Glutamatergic neuron (in vitro differentiated cells): ENCODE data around the gene TIMP2. TPM values are rescaled to one million over a fixed set of nuclear protein-coding genes. Genes with fewer than 3 reads are reported as not detected.

Experiments used
- DNase-seq: peaks from one replicate; pipeline ENCODE4 v3.0.0; 2022
- H3K27ac Mint-ChIP-seq: one replicate; pipeline ENCODE4 v1.8.0; 2020; ENCODE audit warnings: mild to moderate bottlenecking, mixed read lengths, inconsistent platforms; ENCODE audit not compliant: unreplicated experiment
- H3K27me3 Mint-ChIP-seq: one replicate; pipeline ENCODE4 v1.8.0; 2020; ENCODE audit warnings: mild to moderate bottlenecking, moderate library complexity, mixed read lengths, inconsistent platforms; ENCODE audit not compliant: unreplicated experiment
- H3K36me3 Mint-ChIP-seq: one replicate; pipeline ENCODE4 v1.8.0; 2020; ENCODE audit warnings: mild to moderate bottlenecking, mixed read lengths, inconsistent platforms; ENCODE audit not compliant: unreplicated experiment
- H3K4me1 Mint-ChIP-seq: one replicate; pipeline ENCODE4 v1.8.0; 2020; ENCODE audit warnings: mild to moderate bottlenecking, low read depth, mixed read lengths, inconsistent platforms; ENCODE audit not compliant: unreplicated experiment
- H3K4me3 Mint-ChIP-seq: one replicate; pipeline ENCODE4 v1.8.0; 2020; ENCODE audit warnings: mild to moderate bottlenecking, mixed read lengths, inconsistent platforms; ENCODE audit not compliant: unreplicated experiment
- H3K9me3 Mint-ChIP-seq: one replicate; pipeline ENCODE4 v1.8.0; 2020; ENCODE audit warnings: mild to moderate bottlenecking, moderate library complexity, mixed read lengths, inconsistent platforms; ENCODE audit not compliant: unreplicated experiment
- total RNA-seq: library from RNA; stranded (reverse); fragmentation: NEBNext Ultra II Directional; extraction: Animal tissue kit (Norgen Biotek cat#: 25700); gene quantifications from one replicate; pipeline ENCODE4 v1.2.1, GENCODE V29; 2021; ENCODE audit not compliant: unreplicated experiment
- TF ChIP-seq, protein P1 (sequence below): fragments of 200-600 bp; sonication (generic); IDR thresholded peaks from one replicate; pipeline ENCODE4 v1.5.0; 2021; ENCODE audit not compliant: partially characterized antibody, unreplicated experiment

The TIMP2 gene
- total RNA-seq, 1 donor from 2014 or later, result 121 TPM

DNA sequence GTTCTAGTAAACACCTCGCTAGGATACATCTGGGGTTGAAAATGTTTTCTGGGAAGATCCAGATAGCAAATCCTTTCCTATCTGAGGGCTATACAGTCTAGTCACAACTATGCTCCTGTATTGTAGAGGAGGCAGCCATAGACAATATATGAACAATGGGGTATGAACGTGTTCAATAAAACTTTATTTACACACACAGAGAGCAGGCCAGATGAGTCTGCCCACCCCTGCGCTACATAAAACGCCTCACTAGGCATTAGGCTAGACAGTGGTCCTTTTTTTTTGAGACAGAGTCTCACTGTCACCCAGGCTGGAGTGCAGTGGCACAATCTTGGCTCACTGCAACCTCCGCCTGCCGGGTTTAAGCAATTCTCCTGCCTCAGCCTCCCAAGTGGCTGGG, 95.7 kb downstream of the TIMP2 start:
- Mint-ChIP-seq H3K4me3 (no peak overlapping the region), H3K9me3 (no peaks in the 10 kb centered on the region), H3K4me1 (no peaks in the 10 kb centered on the region), H3K27me3 (peaks cover 5% of the 10 kb centered on the region), H3K27ac (no peak overlapping the region), H3K36me3 (no peaks in the 10 kb centered on the region)
- DNase-seq, result no peak
- TF ChIP-seq, protein P1, sequence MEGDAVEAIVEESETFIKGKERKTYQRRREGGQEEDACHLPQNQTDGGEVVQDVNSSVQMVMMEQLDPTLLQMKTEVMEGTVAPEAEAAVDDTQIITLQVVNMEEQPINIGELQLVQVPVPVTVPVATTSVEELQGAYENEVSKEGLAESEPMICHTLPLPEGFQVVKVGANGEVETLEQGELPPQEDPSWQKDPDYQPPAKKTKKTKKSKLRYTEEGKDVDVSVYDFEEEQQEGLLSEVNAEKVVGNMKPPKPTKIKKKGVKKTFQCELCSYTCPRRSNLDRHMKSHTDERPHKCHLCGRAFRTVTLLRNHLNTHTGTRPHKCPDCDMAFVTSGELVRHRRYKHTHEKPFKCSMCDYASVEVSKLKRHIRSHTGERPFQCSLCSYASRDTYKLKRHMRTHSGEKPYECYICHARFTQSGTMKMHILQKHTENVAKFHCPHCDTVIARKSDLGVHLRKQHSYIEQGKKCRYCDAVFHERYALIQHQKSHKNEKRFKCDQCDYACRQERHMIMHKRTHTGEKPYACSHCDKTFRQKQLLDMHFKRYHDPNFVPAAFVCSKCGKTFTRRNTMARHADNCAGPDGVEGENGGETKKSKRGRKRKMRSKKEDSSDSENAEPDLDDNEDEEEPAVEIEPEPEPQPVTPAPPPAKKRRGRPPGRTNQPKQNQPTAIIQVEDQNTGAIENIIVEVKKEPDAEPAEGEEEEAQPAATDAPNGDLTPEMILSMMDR, result no peak

DNA sequence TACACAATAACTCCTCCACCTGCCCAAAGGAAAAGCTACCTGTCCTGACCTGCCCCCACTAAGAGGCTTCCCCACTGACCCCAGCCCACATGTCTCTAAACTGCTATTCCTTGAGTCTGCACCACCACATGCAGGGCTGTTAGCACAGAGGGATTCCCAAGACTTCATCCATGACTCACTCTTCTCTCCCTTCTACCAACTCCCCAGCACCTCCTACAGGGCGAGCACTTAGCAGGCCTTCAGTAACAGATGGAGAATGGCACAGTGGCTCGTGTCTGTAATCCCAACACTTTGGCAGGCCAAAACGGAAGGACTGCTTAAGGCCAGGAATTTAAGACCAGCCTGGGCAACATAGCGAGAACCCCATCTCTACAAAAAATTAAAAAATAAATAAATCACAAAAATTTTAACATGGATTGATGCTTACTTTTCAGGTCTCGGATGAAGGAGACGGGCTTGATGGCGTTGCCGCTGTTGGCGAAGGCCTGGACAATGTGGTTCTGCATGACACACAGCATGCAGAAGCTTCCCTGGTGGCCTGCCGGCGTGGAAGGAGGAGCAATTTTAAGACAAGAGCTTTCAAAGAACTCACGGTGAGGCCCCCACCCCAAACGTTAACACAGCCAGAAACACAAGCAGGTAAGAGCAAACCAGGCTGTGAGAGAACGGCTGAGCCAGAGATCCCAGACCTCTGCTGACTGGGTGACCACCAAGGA, 96.6 kb downstream of the TIMP2 start:
- H3K9me3 Mint-ChIP-seq, result no peaks in the 10 kb centered on the region
- H3K4me3 Mint-ChIP-seq, result no peak overlapping the region
- DNase-seq, result no peak
- H3K27ac Mint-ChIP-seq, result peak overlapping the region; percentile 35
- TF ChIP-seq, protein P1, result no peak
- peaks cover 6% of the 10 kb centered on the region for H3K27me3 Mint-ChIP-seq
- H3K4me1 Mint-ChIP-seq, result no peaks in the 10 kb centered on the region
- no peaks in the 10 kb centered on the region for H3K36me3 Mint-ChIP-seq

DNA sequence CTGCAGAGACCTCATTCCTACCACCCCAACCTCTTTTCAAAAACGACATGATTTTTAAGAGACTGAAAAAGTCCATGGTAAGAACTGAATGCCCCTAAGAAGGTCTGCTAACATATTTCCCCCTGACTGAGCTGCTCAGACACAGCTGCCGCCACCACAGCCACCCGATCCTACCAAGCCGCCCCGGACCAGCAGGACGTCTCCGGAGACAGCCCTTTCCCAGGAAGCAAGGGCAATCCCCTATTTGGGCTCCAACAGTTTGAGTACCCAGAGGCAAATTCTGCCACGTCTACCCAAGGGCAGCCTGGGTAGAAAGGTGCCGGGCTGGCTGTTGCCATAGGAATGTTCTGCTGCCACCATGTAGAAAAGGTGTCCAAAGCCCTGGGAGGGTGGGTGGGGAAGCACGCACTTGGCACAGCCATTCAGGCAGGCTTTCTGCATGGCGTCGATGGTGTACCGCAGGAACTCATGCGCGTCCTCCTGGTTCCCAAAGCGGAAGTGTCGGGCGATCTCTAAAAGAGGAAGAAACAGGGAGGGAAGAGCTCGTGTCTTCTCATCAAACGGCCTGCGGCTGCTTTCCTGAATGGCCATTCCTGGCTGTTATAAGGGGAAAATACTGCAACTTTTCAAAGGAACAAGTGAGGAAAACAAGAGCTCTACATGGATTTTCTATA, 98.2 kb downstream of the TIMP2 start:
- H3K36me3 Mint-ChIP-seq, result no peaks in the 10 kb centered on the region
- H3K27me3 Mint-ChIP-seq, result peaks cover 9% of the 10 kb centered on the region
- no peak for DNase-seq
- H3K9me3 Mint-ChIP-seq, result peaks cover 1% of the 10 kb centered on the region
- peaks cover 2% of the 10 kb centered on the region for H3K4me1 Mint-ChIP-seq
- H3K4me3 Mint-ChIP-seq, result no peak overlapping the region
- TF ChIP-seq, protein P1, result no peak
- no peak overlapping the region for H3K27ac Mint-ChIP-seq

DNA sequence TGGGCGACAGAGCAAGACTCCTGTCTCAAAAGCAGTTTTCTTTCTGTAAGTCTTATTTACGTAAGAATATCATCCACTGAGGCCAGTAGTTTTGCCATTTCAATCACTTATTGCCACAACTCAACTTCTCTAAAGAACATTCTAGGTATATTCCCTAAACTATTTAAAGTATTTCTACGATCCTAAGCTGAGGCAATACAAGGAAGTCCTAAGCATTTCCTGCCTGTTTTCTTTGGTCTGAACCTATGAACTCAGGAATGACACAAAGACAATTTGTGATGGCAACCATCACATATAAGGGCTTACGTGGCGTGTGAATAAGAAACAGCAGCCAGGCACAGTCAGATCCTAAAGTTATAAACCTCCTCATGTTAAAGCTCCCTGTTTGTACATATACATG, 98.8 kb downstream of the TIMP2 start:
- DNase-seq, result no peak
- Mint-ChIP-seq H3K27me3 (peaks cover 9% of the 10 kb centered on the region), H3K4me3 (no peak overlapping the region), H3K9me3 (peaks cover 1% of the 10 kb centered on the region), H3K4me1 (peaks cover 2% of the 10 kb centered on the region), H3K27ac (no peak overlapping the region), H3K36me3 (no peaks in the 10 kb centered on the region)
- TF ChIP-seq, protein P1, result no peak

DNA sequence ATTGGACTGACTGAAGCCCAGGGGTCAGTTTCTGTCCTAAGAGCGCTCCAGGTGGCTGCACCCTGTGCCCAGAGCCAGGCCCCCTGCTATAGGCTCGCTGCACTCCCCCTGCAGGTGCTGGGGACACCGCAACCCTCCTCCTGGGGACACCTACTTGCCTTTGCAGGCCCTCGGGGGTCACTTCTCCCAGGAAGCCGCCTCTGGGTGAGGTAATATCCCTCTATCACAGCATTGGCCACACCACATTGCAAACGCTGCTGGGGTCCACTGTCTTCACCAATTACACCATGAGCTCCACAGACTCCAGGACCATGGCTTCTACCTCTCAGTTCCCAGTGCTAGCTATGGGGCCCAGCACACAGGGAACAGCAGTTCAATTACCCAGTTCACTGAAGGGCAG, 99.5 kb downstream of the TIMP2 start:
- no peaks in the 10 kb centered on the region for H3K36me3 Mint-ChIP-seq
- H3K4me1 Mint-ChIP-seq, result peaks cover 2% of the 10 kb centered on the region
- H3K9me3 Mint-ChIP-seq, result peaks cover 1% of the 10 kb centered on the region
- peaks cover 9% of the 10 kb centered on the region for H3K27me3 Mint-ChIP-seq
- no peak overlapping the region for H3K27ac Mint-ChIP-seq
- TF ChIP-seq, protein P1, result no peak
- H3K4me3 Mint-ChIP-seq, result no peak overlapping the region
- DNase-seq, result no peak
